ENCODE measurements around the gene TCF21.
"Not testable (repeated sequence)": the region's sequence is repeated elsewhere in the genome, so short reads cannot be mapped to it uniquely, and the experiment has no call there.

TCF21 gene

GRCh38 chr6:133888929-133889556 is at the start of gene TCF21:
Gene TCF21, plus strand, starts transcription at chr6:133889113. Its CDS starts 285 bp downstream, at chr6:133889398.
- Histone ChIP-seq H3K9ac (ENCODE audit: low read length) (peak within 1 kb of the TSS; percentile 56), H3K36me3 (ENCODE audit: control insufficient read depth, insufficient read depth, low read length) (no peaks in the 10 kb centered on the region)

GRCh38 chr6:133841176-133841575 is 47.7 kb upstream of the TCF21 start:
- Histone ChIP-seq H3K4me3 (ENCODE audit: low read length) (no peak overlapping the region), H3K36me3 (ENCODE audit: control insufficient read depth, insufficient read depth, low read length) (no peaks in the 10 kb centered on the region), H3K9me3 (ENCODE audit: control insufficient read depth, low read length) (no peaks in the 10 kb centered on the region), H3K4me1 (ENCODE audit: control insufficient read depth, insufficient read depth, low read length) (no peaks in the 10 kb centered on the region), H3K9ac (ENCODE audit: low read length) (no peak overlapping the region), H3K27me3 (ENCODE audit: control insufficient read depth, insufficient read depth, low read length) (no peaks in the 10 kb centered on the region)

More at GRCh38 chr6:133888929-133889556, at the start of gene TCF21:
- Histone ChIP-seq H3K9me3 (ENCODE audit: control insufficient read depth, low read length) (no peaks in the 10 kb centered on the region), H3K4me1 (ENCODE audit: control insufficient read depth, insufficient read depth, low read length) (peaks cover 18% of the 10 kb centered on the region), H3K27me3 (ENCODE audit: control insufficient read depth, insufficient read depth, low read length) (peaks cover 67% of the 10 kb centered on the region), H3K4me3 (ENCODE audit: low read length) (no peak within 1 kb of the TSS)

GRCh38 chr6:133843098-133843497 is 45.8 kb upstream of the TCF21 start:
- H3K27me3 ChIP-seq (ENCODE audit: control insufficient read depth, insufficient read depth, low read length) = no peaks in the 10 kb centered on the region
- H3K4me3 ChIP-seq (ENCODE audit: low read length) = no peak overlapping the region
- H3K9me3 ChIP-seq (ENCODE audit: control insufficient read depth, low read length) = no peaks in the 10 kb centered on the region
- H3K4me1 ChIP-seq (ENCODE audit: control insufficient read depth, insufficient read depth, low read length) = no peaks in the 10 kb centered on the region
- H3K9ac ChIP-seq (ENCODE audit: low read length) = no peak overlapping the region
- H3K36me3 ChIP-seq (ENCODE audit: control insufficient read depth, insufficient read depth, low read length) = no peaks in the 10 kb centered on the region

GRCh38 chr6:133844709-133845108 is 44.2 kb upstream of the TCF21 start:
- Histone ChIP-seq H3K9me3 (ENCODE audit: control insufficient read depth, low read length) (no peaks in the 10 kb centered on the region), H3K4me3 (ENCODE audit: low read length) (no peak overlapping the region), H3K27me3 (ENCODE audit: control insufficient read depth, insufficient read depth, low read length) (no peaks in the 10 kb centered on the region), H3K9ac (ENCODE audit: low read length) (no peak overlapping the region), H3K36me3 (ENCODE audit: control insufficient read depth, insufficient read depth, low read length) (no peaks in the 10 kb centered on the region), H3K4me1 (ENCODE audit: control insufficient read depth, insufficient read depth, low read length) (no peaks in the 10 kb centered on the region)

- no peak overlapping the region for H3K9ac ChIP-seq (ENCODE audit: low read length)
- H3K4me3 ChIP-seq (ENCODE audit: low read length) = no peak overlapping the region
- no peaks in the 10 kb centered on the region for H3K36me3 ChIP-seq (ENCODE audit: control insufficient read depth, insufficient read depth, low read length)
- no peaks in the 10 kb centered on the region for H3K9me3 ChIP-seq (ENCODE audit: control insufficient read depth, low read length)
- H3K27me3 ChIP-seq (ENCODE audit: control insufficient read depth, insufficient read depth, low read length) = peaks cover 32% of the 10 kb centered on the region
- no peaks in the 10 kb centered on the region for H3K4me1 ChIP-seq (ENCODE audit: control insufficient read depth, insufficient read depth, low read length)
Measured at GRCh38 chr6:133854041-133854363, 34.9 kb upstream of the TCF21 start.

GRCh38 chr6:133854364-133855275 is 34.3 kb upstream of the TCF21 start:
- H3K4me1 ChIP-seq (ENCODE audit: control insufficient read depth, insufficient read depth, low read length) = no peaks in the 10 kb centered on the region
- no peak overlapping the region for H3K9ac ChIP-seq (ENCODE audit: low read length)
- H3K36me3 ChIP-seq (ENCODE audit: control insufficient read depth, insufficient read depth, low read length) = no peaks in the 10 kb centered on the region
- H3K27me3 ChIP-seq (ENCODE audit: control insufficient read depth, insufficient read depth, low read length) = peaks cover 32% of the 10 kb centered on the region
- no peak overlapping the region for H3K4me3 ChIP-seq (ENCODE audit: low read length)
- H3K9me3 ChIP-seq (ENCODE audit: control insufficient read depth, low read length) = no peaks in the 10 kb centered on the region

- Histone ChIP-seq H3K9me3 (ENCODE audit: control insufficient read depth, low read length) (no peaks in the 10 kb centered on the region), H3K27me3 (ENCODE audit: control insufficient read depth, insufficient read depth, low read length) (peaks cover 32% of the 10 kb centered on the region), H3K4me3 (ENCODE audit: low read length) (no peak overlapping the region), H3K9ac (ENCODE audit: low read length) (no peak overlapping the region), H3K36me3 (ENCODE audit: control insufficient read depth, insufficient read depth, low read length) (no peaks in the 10 kb centered on the region), H3K4me1 (ENCODE audit: control insufficient read depth, insufficient read depth, low read length) (no peaks in the 10 kb centered on the region)
Measured at GRCh38 chr6:133855276-133855990, 33.5 kb upstream of the TCF21 start.

GRCh38 chr6:133855991-133856370 is 32.9 kb upstream of the TCF21 start:
- no peak overlapping the region for H3K4me3 ChIP-seq (ENCODE audit: low read length)
- H3K27me3 ChIP-seq (ENCODE audit: control insufficient read depth, insufficient read depth, low read length) = peaks cover 32% of the 10 kb centered on the region
- H3K9ac ChIP-seq (ENCODE audit: low read length) = no peak overlapping the region
- no peaks in the 10 kb centered on the region for H3K4me1 ChIP-seq (ENCODE audit: control insufficient read depth, insufficient read depth, low read length)
- no peaks in the 10 kb centered on the region for H3K9me3 ChIP-seq (ENCODE audit: control insufficient read depth, low read length)
- no peaks in the 10 kb centered on the region for H3K36me3 ChIP-seq (ENCODE audit: control insufficient read depth, insufficient read depth, low read length)

GRCh38 chr6:133856911-133857310 is 32.0 kb upstream of the TCF21 start:
- Histone ChIP-seq H3K9me3 (ENCODE audit: control insufficient read depth, low read length) (no peaks in the 10 kb centered on the region), H3K36me3 (ENCODE audit: control insufficient read depth, insufficient read depth, low read length) (no peaks in the 10 kb centered on the region), H3K4me3 (ENCODE audit: low read length) (no peak overlapping the region), H3K9ac (ENCODE audit: low read length) (no peak overlapping the region), H3K27me3 (ENCODE audit: control insufficient read depth, insufficient read depth, low read length) (peaks cover 32% of the 10 kb centered on the region), H3K4me1 (ENCODE audit: control insufficient read depth, insufficient read depth, low read length) (no peaks in the 10 kb centered on the region)

GRCh38 chr6:133857696-133858095 is 31.2 kb upstream of the TCF21 start:
- H3K36me3 ChIP-seq (ENCODE audit: control insufficient read depth, insufficient read depth, low read length) = no peaks in the 10 kb centered on the region
- H3K4me1 ChIP-seq (ENCODE audit: control insufficient read depth, insufficient read depth, low read length) = no peaks in the 10 kb centered on the region
- H3K27me3 ChIP-seq (ENCODE audit: control insufficient read depth, insufficient read depth, low read length) = peaks cover 32% of the 10 kb centered on the region
- H3K9ac ChIP-seq (ENCODE audit: low read length) = no peak overlapping the region
- H3K4me3 ChIP-seq (ENCODE audit: low read length) = no peak overlapping the region
- no peaks in the 10 kb centered on the region for H3K9me3 ChIP-seq (ENCODE audit: control insufficient read depth, low read length)

- H3K4me1 ChIP-seq (ENCODE audit: control insufficient read depth, insufficient read depth, low read length); H3K4me3 ChIP-seq (ENCODE audit: low read length); H3K9me3 ChIP-seq (ENCODE audit: control insufficient read depth, low read length); H3K9ac ChIP-seq (ENCODE audit: low read length); H3K36me3 ChIP-seq (ENCODE audit: control insufficient read depth, insufficient read depth, low read length); H3K27me3 ChIP-seq (ENCODE audit: control insufficient read depth, insufficient read depth, low read length): not testable (repeated sequence)
Measured at GRCh38 chr6:133861337-133861736, 27.6 kb upstream of the TCF21 start.

- no peaks in the 10 kb centered on the region for H3K4me1 ChIP-seq (ENCODE audit: control insufficient read depth, insufficient read depth, low read length)
- peaks cover 5% of the 10 kb centered on the region for H3K9me3 ChIP-seq (ENCODE audit: control insufficient read depth, low read length)
- no peaks in the 10 kb centered on the region for H3K36me3 ChIP-seq (ENCODE audit: control insufficient read depth, insufficient read depth, low read length)
- H3K4me3 ChIP-seq (ENCODE audit: low read length) = no peak overlapping the region
- no peak overlapping the region for H3K9ac ChIP-seq (ENCODE audit: low read length)
- no peaks in the 10 kb centered on the region for H3K27me3 ChIP-seq (ENCODE audit: control insufficient read depth, insufficient read depth, low read length)
Measured at GRCh38 chr6:133863228-133863627, 25.7 kb upstream of the TCF21 start.
